GM23248 (cell line): Measurements from ENCODE around the gene GRID2.

Experiments
- EZH2 ChIP-seq: fragments of 200-600 bp; sonication (generic); IDR thresholded peaks from 2 replicates; pipeline ENCODE4 v1.6.1; 2018; ENCODE audit warnings: antibody characterized with exemption, mild to moderate bottlenecking; ENCODE audit not compliant: insufficient read depth, poor library complexity, severe bottlenecking
- EZH2phosphoT487 ChIP-seq: fragments of 200-600 bp; sonication (generic); IDR thresholded peaks from 2 replicates; pipeline ENCODE4 v1.6.1; 2018; ENCODE audit warnings: antibody characterized with exemption, moderate library complexity, mild to moderate bottlenecking, low read depth; ENCODE audit not compliant: insufficient read depth

DNA sequence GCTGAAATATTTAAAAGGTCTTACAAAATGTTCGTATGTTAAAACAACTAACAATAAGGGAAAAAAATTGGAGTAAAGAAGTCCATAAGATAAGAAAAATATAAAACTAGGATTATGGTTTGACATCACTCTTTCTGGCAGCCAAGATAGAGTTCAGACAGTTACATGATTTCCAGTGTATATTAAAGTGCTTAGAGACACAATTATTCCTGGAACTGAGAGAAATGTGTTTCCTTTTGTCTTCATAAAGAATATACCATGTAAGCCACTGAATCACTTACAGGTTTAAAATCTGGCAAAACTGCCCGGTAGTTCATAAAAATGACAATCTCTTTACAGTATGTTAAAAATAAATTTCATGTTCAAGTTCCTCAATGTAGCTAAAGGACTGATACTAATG, 986.1 kb downstream of the GRID2 start:
- TF ChIP-seq EZH2 (no peak), EZH2phosphoT487 (no peak)
